CD4-positive, alpha-beta T cell treated with Interleukin-6 for 4 hours (primary cell): ENCODE data around the gene B4GALNT2.
"Not testable (repeated sequence)": the region's sequence is repeated elsewhere in the genome, so short reads cannot be mapped to it uniquely, and the experiment has no call there.

Source experiments
- DNase-seq: peaks from one replicate; pipeline ENCODE4 v3.0.0-alpha.2; 2020; ENCODE audit warnings: mixed read lengths

The B4GALNT2 gene

DNA sequence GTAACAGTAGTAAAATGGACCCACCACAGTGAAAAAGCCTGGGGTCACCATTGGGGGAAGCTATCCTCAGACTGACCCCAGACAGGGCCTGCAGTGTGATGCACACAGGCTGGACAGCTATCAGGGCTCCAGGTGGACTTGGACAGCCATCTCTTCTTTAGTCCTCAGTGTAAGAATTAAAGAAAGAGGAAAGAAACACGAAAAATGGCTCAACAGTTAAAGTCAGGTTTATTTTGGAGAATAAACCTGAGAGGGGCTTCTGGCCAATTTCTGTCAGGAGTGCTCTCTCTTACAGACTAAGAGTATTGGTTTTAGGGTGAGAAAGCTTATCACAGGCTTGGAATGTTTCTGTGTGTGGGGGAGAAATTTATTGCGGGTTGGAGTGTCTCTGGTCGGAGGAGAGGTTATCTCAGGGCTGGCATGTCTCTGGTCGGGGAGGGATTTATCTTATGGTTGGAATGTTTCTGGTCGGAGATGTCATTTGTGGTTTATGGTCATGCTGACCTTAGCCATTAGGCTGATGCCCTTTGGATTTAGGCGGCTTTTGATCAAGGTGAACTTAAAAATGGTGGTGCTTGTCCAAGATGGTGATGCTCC is 10.8 kb upstream of the B4GALNT2 start:
- DNase-seq, result no peak

GRCh38 chr17:49122566-49122965 is 10.0 kb upstream of the B4GALNT2 start:
- DNase-seq, result no peak

DNA sequence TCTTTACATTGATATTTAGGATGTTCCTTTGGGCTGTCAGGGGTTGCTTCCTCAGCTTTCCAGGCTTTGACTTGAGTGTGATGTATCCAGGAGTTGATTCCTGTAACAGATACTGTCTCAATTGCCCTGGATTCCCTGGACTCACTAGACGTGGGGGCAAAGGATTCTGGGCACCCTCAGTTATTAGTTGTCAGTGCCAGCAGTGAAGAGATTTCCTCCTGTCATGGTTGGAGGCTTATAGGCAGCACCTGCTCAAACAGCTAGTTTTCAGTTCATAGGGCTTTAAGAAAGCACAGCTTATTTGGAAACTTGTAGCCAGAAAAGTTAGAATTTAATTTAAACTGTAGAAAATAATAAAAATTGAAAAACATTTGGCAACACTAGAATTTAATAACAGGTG is 9.5 kb upstream of the B4GALNT2 start:
- DNase-seq, result no peak

DNA sequence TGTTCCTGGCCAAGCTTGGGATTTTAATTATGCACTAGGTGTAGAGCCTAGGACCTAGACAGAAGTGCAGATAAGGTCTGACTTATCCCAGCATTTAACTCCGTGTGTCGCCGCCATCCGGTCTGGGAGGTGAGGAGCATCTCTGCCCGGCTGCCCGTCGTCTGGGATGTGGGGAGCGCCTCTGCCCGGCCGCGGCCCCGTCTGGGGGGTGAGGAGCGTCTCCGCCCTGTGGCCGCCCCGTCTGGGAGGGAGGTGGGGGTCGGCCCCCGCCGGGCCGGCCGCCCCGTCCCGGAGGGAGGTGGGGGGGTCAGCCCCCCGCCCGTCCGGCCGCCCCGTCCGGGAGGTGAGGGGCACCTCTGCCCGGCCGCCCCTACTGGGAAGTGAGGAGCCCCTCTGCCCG is 7.1 kb upstream of the B4GALNT2 start:
- DNase-seq, result no peak

DNA sequence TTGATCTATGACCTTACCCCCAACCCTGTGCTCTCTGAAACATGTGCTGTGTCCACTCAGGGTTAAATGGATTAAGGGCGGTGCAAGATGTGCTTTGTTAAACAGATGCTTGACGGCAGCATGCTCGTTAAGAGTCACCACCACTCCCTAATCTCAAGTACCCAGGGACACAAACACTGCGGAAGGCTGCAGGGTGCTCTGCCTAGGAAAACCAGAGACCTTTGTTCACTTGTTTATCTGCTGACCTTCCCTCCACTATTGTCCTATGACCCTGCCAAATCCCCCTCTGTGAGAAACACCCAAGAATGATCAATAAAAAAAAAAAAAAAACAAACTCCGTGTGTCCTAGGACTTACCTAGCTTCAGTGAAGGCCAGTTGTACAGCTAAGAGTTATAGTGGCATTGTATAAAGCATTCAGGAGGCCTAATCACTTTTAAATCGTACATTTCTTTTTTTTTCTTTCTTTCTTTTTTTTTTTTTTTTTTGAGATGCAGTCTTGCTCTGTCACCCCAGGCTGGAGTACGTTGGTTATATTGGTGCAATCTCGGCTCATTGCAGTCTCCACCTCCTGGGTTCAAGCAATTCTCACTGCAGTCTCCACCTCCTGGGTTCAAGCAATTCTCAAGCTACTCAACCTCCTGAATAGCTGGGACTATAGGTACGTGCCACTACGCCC is 6.2 kb upstream of the B4GALNT2 start:
- DNase-seq, result not testable (repeated sequence)

- not testable (repeated sequence) for DNase-seq
Measured at GRCh38 chr17:49129359-49129950, 3.1 kb upstream of the B4GALNT2 start.

GRCh38 chr17:49130891-49131290 is 1.7 kb upstream of the B4GALNT2 start:
- DNase-seq, result no peak

DNA sequence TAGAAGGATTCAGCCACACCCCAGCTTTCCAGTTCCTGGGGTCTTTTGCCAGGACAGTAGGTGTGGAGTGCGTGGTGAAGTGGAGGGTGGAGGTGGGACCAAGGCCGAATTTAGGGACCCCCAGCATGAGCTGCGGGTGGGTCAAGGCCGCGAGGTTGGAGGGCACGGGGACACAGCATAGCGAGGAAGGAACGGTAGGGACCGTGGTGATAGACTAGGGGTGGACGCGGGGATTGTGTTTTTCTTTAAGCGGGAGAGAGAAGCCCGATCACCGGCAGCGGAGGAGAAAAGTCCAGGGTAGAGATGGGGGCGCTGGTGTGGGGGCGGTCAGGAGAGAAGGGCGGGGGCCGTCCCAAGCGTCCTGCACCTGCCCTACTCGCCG is 261 bp upstream of the B4GALNT2 start:
- no peak for DNase-seq

DNA sequence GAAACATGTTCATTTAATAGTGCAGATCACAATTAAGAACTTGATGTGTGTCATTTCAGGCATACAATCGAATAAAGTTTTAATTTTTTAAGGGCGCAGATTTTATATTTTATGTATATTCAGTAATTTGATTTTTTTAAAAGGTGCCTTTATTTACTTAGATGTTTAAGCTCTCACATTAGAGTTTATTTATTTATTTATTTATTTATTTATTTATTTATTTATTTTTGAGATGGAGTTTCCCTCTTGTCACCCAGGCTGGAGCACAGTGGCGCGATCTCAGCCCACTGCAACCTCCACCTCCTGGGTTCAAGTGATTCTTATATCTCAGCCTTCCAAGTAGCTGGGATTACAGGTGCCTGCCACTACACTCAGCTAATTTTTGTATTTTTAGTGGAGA is 3.8 kb downstream of the B4GALNT2 start:
- no peak for DNase-seq

- not testable (repeated sequence) for DNase-seq
Measured at GRCh38 chr17:49145654-49146053, 13.1 kb downstream of the B4GALNT2 start.

GRCh38 chr17:49146620-49147306 is 14.2 kb downstream of the B4GALNT2 start:
- no peak for DNase-seq

DNA sequence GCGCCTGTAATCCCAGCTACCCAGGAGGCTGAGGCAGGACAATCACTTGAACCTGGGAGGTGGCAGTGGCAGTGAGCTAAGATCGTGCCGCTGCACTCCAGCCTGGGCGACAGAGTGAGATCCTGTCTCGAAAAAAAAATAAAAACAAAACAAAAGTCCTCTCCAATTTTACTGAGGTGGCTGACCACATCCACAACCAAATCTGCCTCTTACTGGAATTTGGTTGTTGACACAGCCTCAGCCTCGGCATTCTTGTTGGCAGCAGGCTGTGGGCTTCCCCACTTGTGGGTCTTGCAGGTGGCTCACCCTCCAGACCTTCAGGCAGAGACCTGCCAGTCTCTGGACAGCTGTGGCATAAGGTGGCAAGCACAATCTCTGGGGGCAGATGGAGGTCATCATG is 15.6 kb downstream of the B4GALNT2 start:
- no peak for DNase-seq

DNA sequence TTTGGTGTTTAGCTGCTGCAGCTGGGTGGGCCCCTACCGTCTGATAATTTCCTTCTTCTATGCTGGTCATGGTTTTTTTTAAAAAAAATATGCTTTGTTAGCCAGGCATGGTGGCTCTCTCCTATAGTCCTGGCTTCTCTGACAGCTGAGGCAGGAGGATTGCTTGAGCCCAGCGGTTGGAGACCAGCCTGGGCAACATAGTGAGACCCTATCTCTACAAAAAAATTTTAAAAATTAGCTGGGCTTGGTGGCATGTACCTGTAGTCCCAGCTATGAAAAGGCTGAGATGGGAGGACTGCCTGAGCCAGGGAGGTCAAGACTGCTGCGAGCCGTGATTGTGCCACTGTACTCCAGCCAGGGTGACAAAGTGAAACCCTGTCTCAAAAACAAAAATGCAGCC is 19.4 kb downstream of the B4GALNT2 start:
- no peak for DNase-seq

DNA sequence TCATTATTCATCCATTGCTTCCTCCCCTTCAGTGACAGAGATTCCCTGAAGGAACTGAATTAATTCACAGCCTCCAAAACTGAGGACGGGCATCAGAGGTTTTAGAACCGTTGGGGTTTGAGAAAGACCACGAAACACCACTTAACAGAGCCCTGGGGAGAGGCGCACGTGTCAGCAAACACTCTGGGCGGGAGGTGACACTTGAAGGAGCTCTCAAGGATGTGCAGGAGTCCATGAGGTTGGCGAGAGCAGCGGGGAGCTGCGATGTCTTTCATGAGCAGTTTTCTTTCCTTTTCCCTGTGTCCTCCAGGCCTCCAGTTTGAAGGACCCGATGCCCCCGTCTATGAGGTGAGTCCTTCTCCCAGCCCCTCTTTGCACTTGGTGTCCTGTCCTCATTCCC is 23.7 kb downstream of the B4GALNT2 start:
- DNase-seq, result no peak

DNA sequence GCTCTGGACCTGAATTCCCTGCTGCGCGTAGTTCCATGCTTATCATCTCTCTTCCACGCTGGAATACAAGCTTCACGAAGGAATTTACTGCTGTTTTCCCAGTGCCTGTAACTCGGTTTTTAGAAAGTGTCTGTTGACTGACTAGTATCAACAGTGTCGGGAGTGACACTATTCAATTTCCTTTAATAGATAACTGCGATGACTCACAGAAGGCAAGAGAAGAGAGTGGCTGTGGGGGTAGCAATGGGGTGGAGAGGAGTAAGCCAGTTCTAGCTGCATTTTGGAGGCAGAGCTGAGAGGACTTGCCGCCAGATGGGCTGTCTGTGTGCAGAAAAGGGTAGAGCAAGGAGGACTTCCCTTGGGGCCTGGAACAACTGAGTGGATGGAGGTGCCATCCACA is 25.2 kb downstream of the B4GALNT2 start:
- DNase-seq, result no peak

DNA sequence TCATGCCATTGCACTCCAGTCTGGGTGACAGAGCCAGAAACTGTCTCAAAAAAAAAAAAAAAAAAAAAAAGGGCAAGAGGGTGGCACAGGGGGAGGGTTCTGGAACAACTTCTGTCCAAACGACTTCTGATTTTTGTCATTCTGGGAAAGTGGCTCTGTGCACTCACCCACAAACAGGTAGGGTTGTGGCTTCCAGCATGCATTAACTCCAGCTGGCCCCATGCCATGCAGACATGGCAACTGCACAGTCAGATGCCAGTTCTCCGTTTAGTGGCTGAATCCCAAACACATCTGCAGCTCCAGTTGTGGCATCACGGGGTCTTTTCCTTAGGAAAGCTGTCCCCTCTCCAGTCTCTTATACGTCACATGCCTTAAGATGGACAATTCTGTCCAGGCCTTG is 30.3 kb downstream of the B4GALNT2 start:
- no peak for DNase-seq

GRCh38 chr17:49165143-49165542 is 32.6 kb downstream of the B4GALNT2 start:
- no peak for DNase-seq

GRCh38 chr17:49168706-49169105 is 36.1 kb downstream of the B4GALNT2 start:
- no peak for DNase-seq

DNA sequence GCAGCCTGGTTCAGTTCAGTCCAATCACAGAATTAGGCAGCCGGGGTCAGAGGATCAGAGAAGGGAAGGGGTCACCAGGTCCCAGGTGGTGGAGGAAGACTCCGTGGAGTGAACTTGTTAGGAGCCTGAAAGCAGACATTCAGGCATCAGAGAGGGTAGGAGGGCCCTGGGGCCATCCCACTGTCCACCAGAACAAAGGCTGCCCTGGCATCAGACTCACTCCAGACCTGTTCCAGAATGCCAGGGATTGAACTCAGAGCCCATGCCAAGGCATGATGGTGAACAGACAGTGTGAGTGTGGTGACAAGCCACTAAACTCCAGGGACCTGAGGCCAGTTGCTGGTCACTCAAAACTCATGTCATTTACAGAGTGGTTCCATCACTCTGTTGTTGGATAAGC is 37.6 kb downstream of the B4GALNT2 start:
- no peak for DNase-seq

GRCh38 chr17:49170711-49171110 is 38.1 kb downstream of the B4GALNT2 start:
- DNase-seq, result not testable (repeated sequence)

DNA sequence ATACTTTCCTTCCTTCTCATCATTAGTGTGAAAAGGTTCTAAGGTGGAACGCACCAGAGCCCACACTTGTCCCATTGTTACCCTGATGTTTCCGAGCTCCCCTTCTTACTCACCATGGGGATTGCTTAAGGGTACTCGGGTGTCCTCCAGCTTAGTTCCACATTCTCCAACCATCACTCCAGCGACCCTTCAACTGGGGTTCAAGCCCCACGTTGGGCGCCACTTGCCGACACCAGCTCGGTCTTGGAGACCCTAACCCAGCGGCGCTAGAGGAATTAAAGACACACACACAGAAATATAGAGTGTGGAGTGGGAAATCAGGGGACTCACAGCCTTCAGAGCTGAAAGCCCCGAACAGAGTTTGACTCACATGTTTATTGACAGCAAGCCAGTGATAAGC is 43.4 kb downstream of the B4GALNT2 start:
- not testable (repeated sequence) for DNase-seq

GRCh38 chr17:49180303-49180702 is 47.7 kb downstream of the B4GALNT2 start:
- peak; percentile 80 for DNase-seq

GRCh38 chr17:49180998-49181635 is 48.5 kb downstream of the B4GALNT2 start:
- no peak for DNase-seq
